ENCODE results near the gene ARHGAP10. TPM values are rescaled to one million over a fixed set of nuclear protein-coding genes. Genes with fewer than 3 reads are reported as not detected.

Gene ARHGAP10
- total RNA-seq, 1 experiment from 2014 or later = 9.0 TPM

- Histone ChIP-seq H3K27me3 (ENCODE audit: low read length) (no peaks in the 10 kb centered on the region), H3K27ac (ENCODE audit: low read length) (peak overlapping the region; percentile 14; the same call in 1 of the 2 replicates), H3K36me3 (ENCODE audit: low read depth, low read length) (no peaks in the 10 kb centered on the region), H2AFZ (ENCODE audit: low read length) (no peak overlapping the region), H4K20me1 (ENCODE audit: low read length) (no peaks in the 10 kb centered on the region), H3K9me2 (replicated peaks; ENCODE audit: low read length) (no peaks in the 10 kb centered on the region), H3K4me3 (ENCODE audit: low read length) (no peak overlapping the region), H3K9ac (ENCODE audit: low read length) (no peak overlapping the region), H3K79me2 (ENCODE audit: low read length) (peaks cover 4% of the 10 kb centered on the region; the same call in 1 of the 2 replicates), H3F3A (ENCODE audit: low read length, unreplicated experiment) (no peaks in the 10 kb centered on the region), H3K4me1 (ENCODE audit: insufficient read depth, low read length) (peaks cover 25% of the 10 kb centered on the region), H3K4me2 (ENCODE audit: low read length) (peak overlapping the region; percentile 10; the same call in 1 of the 2 replicates), H3K9me3 (ENCODE audit: low read length) (no peaks in the 10 kb centered on the region)
- DNase-seq = peak; percentile 74
- ChIA-PET POLR2A (ENCODE audit: unreplicated experiment) (no interaction called here), CTCF (interaction anchor here (0.7 kb wide), 1 partner anchor 142 kb away, joined by 3 read pairs; no protein-coding TSS in a partner anchor)
- TF ChIP-seq EZH2phosphoT487 (IDR thresholded peaks at IDR 0.05; ENCODE audit: borderline replicate concordance, low read length) (no peak), CTCF (conservative IDR thresholded peaks at IDR 0.05; ENCODE audit: low read depth, low read length) (no peak), EZH2 (IDR thresholded peaks at IDR 0.05; ENCODE audit: low read length, unreplicated experiment) (no peak)
- ATAC-seq = peak; percentile 43
- no TSS peak for BruUV-seq (replicated peaks)
- intact Hi-C loops (cut with micrococcal nuclease) = no loop called here
Measured at GRCh38 chr4:147727476-147728028, 4.3 kb upstream of the ARHGAP10 start.

- POLR2A ChIA-PET (ENCODE audit: unreplicated experiment) = no interaction called here
- no peak overlapping the region for H2AFZ ChIP-seq (ENCODE audit: low read length)
- no peak overlapping the region for H3K9ac ChIP-seq (ENCODE audit: low read length)
- no peaks in the 10 kb centered on the region for H3F3A ChIP-seq (ENCODE audit: low read length, unreplicated experiment)
- H3K79me2 ChIP-seq (ENCODE audit: low read length) = peaks cover 32% of the 10 kb centered on the region
- peaks cover 46% of the 10 kb centered on the region for H3K4me1 ChIP-seq (ENCODE audit: insufficient read depth, low read length)
- CTCF ChIA-PET = no interaction called here
- intact Hi-C loops (cut with micrococcal nuclease) = loop anchor here (5.0 kb wide), 1 partner anchor 102 kb away; no protein-coding TSS in a partner anchor
- H3K4me3 ChIP-seq (ENCODE audit: low read length) = no peak overlapping the region
- no peak overlapping the region for H3K27ac ChIP-seq (ENCODE audit: low read length)
- H3K36me3 ChIP-seq (ENCODE audit: low read depth, low read length) = no peaks in the 10 kb centered on the region
- DNase-seq (peak; percentile 4), ATAC-seq (no peak)
- H3K27me3 ChIP-seq (ENCODE audit: low read length) = no peaks in the 10 kb centered on the region
- no peaks in the 10 kb centered on the region for H3K9me3 ChIP-seq (ENCODE audit: low read length)
- BruUV-seq (replicated peaks) = no TSS peak
- TF ChIP-seq CTCF (conservative IDR thresholded peaks at IDR 0.05; ENCODE audit: low read depth, low read length) (no peak), EZH2phosphoT487 (IDR thresholded peaks at IDR 0.05; ENCODE audit: borderline replicate concordance, low read length) (no peak), EZH2 (IDR thresholded peaks at IDR 0.05; ENCODE audit: low read length, unreplicated experiment) (no peak)
- no peaks in the 10 kb centered on the region for H3K9me2 ChIP-seq (replicated peaks; ENCODE audit: low read length)
- no peak overlapping the region for H3K4me2 ChIP-seq (ENCODE audit: low read length)
- no peaks in the 10 kb centered on the region for H4K20me1 ChIP-seq (ENCODE audit: low read length)
Measured at GRCh38 chr4:147730333-147730732, 1.6 kb upstream of the ARHGAP10 start.
